HG03095 (cell line): ENCODE measurements around the gene DAND5.

Source experiments
- ATAC-seq: cut with Tn5 transposase; IDR thresholded peaks from one replicate; pipeline ENCODE4 v1.9.1; 2021; ENCODE audit warnings: moderate library complexity; ENCODE audit not compliant: unreplicated experiment

DAND5 gene

GRCh38 chr19:13019332-13019731, 50.0 kb downstream of the DAND5 start:
- ATAC-seq, result no peak

- no peak for ATAC-seq
Observed at GRCh38 chr19:13020002-13020414, 50.6 kb downstream of the DAND5 start.

- no peak for ATAC-seq
Observed at GRCh38 chr19:13022111-13022858, 52.9 kb downstream of the DAND5 start.

DNA sequence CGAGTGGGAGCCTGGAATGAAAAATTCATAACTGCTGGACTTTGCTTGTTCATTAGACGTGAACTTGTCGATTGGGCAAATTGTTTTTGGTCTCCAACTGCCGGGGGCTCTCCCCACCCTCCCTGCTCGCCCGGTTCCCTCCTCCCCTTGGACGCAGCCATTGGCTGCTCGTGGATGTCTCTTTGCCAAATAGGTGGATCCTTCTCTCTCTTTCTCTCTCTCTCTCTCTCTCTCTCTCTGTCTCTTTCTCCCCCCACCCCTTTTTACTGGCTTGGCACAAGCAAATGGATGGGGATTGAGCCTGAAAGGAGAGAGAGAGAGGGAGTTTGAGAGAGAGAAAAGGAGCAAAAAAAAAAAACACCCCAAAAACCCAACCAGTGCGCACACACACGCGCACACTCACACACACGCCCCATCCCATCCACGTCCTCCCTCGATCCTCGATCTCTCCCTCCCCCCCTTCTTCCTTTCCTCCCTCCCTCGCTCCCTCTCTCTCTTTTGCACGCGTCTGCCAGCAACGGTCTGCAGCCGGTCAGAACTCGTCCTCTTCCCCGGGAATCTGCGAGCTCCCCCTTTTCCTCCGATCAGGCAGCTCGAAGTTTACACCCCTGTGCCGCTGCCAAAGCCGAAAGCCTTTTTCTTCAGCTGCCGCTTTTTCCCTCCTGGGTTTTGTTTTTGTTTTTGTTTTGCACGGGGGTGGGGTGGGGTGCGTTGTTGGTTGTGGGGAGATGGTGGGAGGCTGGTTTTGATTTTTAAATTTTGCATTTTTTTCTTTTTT, 53.7 kb downstream of the DAND5 start:
- no peak for ATAC-seq

GRCh38 chr19:13023656-13024055, 54.3 kb downstream of the DAND5 start:
- ATAC-seq, result no peak
